ENCODE results near the gene ITFG2. TPM values are rescaled to one million over a fixed set of nuclear protein-coding genes. Genes with fewer than 3 reads are reported as not detected.

ITFG2 gene
- total RNA-seq, 1 experiment from 2014 or later: 41.3 TPM

DNA sequence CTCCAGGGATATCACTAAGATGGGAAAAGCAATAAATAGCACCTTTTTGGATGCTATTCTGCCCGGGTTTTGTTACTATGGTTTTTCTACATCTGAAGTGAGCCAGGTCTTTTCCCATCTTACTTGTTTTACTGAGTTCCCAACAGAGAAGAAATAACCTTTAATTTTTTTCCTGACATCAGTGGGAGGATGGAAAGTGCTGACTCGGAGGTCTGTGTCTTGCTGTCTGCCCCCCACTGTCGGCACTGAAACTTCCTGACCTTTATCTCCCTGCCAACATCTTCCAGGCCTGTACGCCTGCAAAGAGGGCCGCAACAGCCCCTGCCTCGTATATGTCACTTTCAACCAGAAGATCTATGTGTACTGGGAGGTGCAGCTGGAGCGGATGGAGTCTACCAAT is 11.0 kb downstream of the ITFG2 start:
- intact Hi-C loops (cut with micrococcal nuclease; ENCODE audit: unreplicated experiment): no loop called here
- Histone ChIP-seq H3K4me3 (no peak overlapping the region), H3F3A (ENCODE audit: insufficient read depth, low read depth) (no peaks in the 10 kb centered on the region), H3K4me2 (no peak overlapping the region), H3K9me2 (ENCODE audit: insufficient read depth) (no peaks in the 10 kb centered on the region), H3K27me3 (ENCODE audit: insufficient read depth, low read depth) (no peaks in the 10 kb centered on the region), H2AFZ (no peak overlapping the region), H3K36me3 (ENCODE audit: low read depth) (no peaks in the 10 kb centered on the region), H3K27ac (no peak overlapping the region), H4K20me1 (ENCODE audit: insufficient read depth) (no peaks in the 10 kb centered on the region; the same call in 1 of the 2 replicates), H3K4me1 (replicated peaks; ENCODE audit: insufficient read depth) (no peaks in the 10 kb centered on the region), H3K9me3 (ENCODE audit: insufficient read depth, low read depth) (no peaks in the 10 kb centered on the region), H3K79me2 (ENCODE audit: low read depth) (no peaks in the 10 kb centered on the region)
- no TSS peak for BruUV-seq (replicated peaks)
- no peak for DNase-seq
- POLR2A ChIA-PET (ENCODE audit: unreplicated experiment): no interaction called here
- CTCF ChIA-PET: interaction anchor here (0.5 kb wide), 1 partner anchor 249 kb away, joined by 4 read pairs; no protein-coding TSS in a partner anchor
- TF ChIP-seq, protein P1, sequence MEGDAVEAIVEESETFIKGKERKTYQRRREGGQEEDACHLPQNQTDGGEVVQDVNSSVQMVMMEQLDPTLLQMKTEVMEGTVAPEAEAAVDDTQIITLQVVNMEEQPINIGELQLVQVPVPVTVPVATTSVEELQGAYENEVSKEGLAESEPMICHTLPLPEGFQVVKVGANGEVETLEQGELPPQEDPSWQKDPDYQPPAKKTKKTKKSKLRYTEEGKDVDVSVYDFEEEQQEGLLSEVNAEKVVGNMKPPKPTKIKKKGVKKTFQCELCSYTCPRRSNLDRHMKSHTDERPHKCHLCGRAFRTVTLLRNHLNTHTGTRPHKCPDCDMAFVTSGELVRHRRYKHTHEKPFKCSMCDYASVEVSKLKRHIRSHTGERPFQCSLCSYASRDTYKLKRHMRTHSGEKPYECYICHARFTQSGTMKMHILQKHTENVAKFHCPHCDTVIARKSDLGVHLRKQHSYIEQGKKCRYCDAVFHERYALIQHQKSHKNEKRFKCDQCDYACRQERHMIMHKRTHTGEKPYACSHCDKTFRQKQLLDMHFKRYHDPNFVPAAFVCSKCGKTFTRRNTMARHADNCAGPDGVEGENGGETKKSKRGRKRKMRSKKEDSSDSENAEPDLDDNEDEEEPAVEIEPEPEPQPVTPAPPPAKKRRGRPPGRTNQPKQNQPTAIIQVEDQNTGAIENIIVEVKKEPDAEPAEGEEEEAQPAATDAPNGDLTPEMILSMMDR (conservative IDR thresholded peaks at IDR 0.05): no peak
- TF ChIP-seq EZH2 (IDR thresholded peaks at IDR 0.05; ENCODE audit: low read depth): no peak

DNA sequence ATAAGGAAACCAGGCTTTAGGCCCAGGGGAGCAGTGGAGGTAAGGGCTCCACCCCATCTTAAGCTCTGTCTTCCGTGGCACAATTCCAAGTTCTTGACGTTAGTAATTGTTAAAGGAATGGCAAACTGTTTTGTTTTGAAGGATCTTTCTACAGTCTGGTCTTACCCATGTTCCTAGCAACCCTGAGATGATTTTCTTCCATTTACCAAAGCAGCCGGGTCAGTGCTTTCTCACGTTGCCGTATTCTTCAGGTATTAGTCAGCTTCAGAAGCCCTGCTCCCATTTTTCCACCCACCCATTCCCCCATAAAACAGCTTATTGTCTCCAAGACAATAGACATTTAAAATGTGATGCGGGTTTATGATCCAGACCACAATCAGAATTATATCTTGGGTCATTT is 12.1 kb downstream of the ITFG2 start:
- BruUV-seq (replicated peaks): no TSS peak
- CTCF ChIA-PET: no interaction called here

DNA sequence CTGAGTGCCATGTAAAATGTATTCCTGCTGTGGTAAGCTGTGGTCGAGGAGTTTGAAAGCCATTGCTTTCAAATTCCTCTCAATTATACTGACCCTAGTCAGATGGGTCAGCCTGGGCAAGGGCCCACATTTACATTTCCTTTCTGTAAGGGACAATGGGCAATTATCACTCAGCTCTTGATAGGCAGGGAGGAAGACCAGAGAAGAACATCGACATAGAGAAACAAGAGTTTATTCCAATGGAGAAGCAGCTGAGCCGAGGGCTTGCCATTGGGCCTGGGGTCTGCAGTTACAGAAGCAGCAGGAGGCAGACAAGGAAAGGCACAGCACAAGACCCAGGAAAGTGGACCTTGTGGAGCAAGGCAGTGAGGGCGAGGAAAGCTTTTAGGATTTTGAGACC is 12.7 kb downstream of the ITFG2 start:
- TF ChIP-seq, protein P1 (conservative IDR thresholded peaks at IDR 0.05): no peak
- TF ChIP-seq EZH2 (IDR thresholded peaks at IDR 0.05; ENCODE audit: low read depth): no peak
- H3K27me3 ChIP-seq (ENCODE audit: insufficient read depth, low read depth): no peaks in the 10 kb centered on the region
- BruUV-seq (replicated peaks): no TSS peak
- no peak overlapping the region for H3K4me2 ChIP-seq
- no peaks in the 10 kb centered on the region for H3F3A ChIP-seq (ENCODE audit: insufficient read depth, low read depth)
- CTCF ChIA-PET: no interaction called here
- H3K27ac ChIP-seq: no peak overlapping the region
- H4K20me1 ChIP-seq (ENCODE audit: insufficient read depth): no peaks in the 10 kb centered on the region; the same call in 1 of the 2 replicates
- no peaks in the 10 kb centered on the region for H3K9me2 ChIP-seq (ENCODE audit: insufficient read depth)
- no peak for DNase-seq
- POLR2A ChIA-PET (ENCODE audit: unreplicated experiment): no interaction called here
- H3K36me3 ChIP-seq (ENCODE audit: low read depth): no peaks in the 10 kb centered on the region
- H3K9me3 ChIP-seq (ENCODE audit: insufficient read depth, low read depth): no peaks in the 10 kb centered on the region
- no peaks in the 10 kb centered on the region for H3K4me1 ChIP-seq (replicated peaks; ENCODE audit: insufficient read depth)
- no peak overlapping the region for H2AFZ ChIP-seq
- H3K4me3 ChIP-seq: no peak overlapping the region
- intact Hi-C loops (cut with micrococcal nuclease; ENCODE audit: unreplicated experiment): no loop called here
- no peaks in the 10 kb centered on the region for H3K79me2 ChIP-seq (ENCODE audit: low read depth)

More for the DNA sequence above, 12.1 kb downstream of the ITFG2 start:
- Histone ChIP-seq H3K4me1 (replicated peaks; ENCODE audit: insufficient read depth) (no peaks in the 10 kb centered on the region), H3K36me3 (ENCODE audit: low read depth) (no peaks in the 10 kb centered on the region), H3K27ac (no peak overlapping the region), H3K4me3 (no peak overlapping the region), H3K27me3 (ENCODE audit: insufficient read depth, low read depth) (no peaks in the 10 kb centered on the region), H4K20me1 (ENCODE audit: insufficient read depth) (no peaks in the 10 kb centered on the region; the same call in 1 of the 2 replicates), H3F3A (ENCODE audit: insufficient read depth, low read depth) (no peaks in the 10 kb centered on the region), H3K9me2 (ENCODE audit: insufficient read depth) (no peaks in the 10 kb centered on the region), H3K79me2 (ENCODE audit: low read depth) (no peaks in the 10 kb centered on the region), H2AFZ (no peak overlapping the region), H3K4me2 (no peak overlapping the region), H3K9me3 (ENCODE audit: insufficient read depth, low read depth) (no peaks in the 10 kb centered on the region)
- intact Hi-C loops (cut with micrococcal nuclease; ENCODE audit: unreplicated experiment): no loop called here
- POLR2A ChIA-PET (ENCODE audit: unreplicated experiment): no interaction called here
- no peak for TF ChIP-seq EZH2 (IDR thresholded peaks at IDR 0.05; ENCODE audit: low read depth)
- TF ChIP-seq, protein P1 (conservative IDR thresholded peaks at IDR 0.05): no peak
- no peak for DNase-seq
